Amniotic stem cell (primary cell): ENCODE results near the gene DTWD2.
A peak's percentile ranks its signal among the peaks of the same experiment; 100 is the strongest.

ENCODE experiments used
- DNase-seq: peaks from one replicate; lab custom pipeline; 2025; lab: John Stamatoyannopoulos, UW

The DTWD2 gene, protein sequence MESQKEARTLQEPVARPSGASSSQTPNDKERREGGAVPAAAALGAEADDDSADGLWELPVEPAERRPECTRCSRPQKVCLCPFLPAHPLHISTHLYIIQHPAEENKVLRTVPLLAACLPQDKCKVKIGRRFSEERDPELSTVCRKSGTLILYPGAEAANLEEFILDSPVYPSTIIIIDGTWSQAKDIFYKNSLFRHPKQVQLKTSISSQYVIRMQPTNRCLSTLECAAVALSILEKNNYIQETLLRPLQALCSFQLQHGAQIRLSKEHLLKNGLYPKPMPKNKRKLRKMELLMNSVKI

DNA sequence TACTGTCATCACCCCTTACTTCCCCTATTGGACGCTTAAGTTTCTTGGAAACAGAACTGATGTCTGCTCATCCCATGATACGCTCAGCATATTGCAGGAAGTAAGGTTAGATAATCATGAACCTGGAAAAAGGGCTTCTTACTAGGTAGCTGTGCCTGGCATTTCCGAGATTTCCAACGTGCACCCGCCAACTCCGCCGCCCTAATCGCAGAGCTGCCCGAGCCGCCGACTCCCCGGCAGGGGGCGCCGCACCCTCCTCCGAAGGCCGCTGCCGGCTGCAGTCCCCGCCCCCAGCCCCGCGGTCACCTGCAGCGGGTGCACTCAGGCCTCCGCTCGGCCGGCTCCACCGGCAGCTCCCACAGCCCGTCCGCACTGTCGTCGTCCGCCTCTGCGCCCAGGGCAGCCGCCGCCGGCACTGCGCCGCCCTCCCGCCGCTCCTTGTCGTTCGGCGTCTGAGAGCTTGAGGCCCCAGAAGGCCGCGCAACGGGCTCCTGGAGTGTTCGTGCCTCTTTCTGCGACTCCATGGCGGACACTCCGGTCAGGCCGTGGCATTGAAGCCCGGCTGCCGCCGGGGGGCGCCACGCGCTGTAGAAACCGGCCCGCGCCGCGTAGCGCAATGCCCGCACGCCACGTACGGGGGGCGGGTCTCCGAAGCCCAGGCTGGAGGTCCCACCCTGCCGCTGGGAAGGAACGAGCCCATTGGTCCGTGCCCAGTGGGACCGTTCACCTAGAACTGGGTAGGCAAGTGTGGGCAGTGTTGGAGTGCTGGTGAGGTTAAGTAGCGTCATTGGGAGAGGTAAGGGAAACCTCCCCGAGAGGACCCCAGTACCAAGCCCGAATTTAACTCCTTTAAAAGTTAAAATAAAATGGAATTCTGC is at the start of gene DTWD2:
Gene DTWD2, minus strand, starts transcription at position 560 of the 878 bp plus-strand sequence. Its CDS starts 36 bp downstream, at position 524.
- peak; percentile 63 for DNase-seq

- DNase-seq = no peak
Measured at GRCh38 chr5:119037496-119038215, 49.3 kb upstream of the DTWD2 start.

GRCh38 chr5:119036101-119036762 is 47.9 kb upstream of the DTWD2 start:
- DNase-seq = peak; percentile 48

DNA sequence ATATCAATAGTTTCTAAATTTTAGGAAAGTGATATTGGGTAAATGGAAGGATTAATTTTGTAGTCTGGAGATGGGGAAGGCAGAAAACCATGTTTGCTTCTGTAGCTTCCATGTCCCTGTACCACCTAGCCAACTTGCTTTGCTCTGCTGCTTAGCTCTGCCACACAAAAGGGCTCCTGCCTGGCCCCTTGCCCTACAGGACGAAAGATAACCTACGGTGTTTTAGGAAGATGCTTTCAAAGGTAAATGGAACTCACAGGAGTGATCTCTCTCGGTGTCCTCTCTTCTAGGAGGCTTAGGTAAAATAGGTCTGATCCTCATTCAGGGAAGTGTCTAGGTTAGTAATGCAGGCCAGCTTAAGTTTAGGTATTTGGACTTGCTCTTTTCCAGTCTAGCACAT is 44.8 kb upstream of the DTWD2 start:
- no peak for DNase-seq

DNA sequence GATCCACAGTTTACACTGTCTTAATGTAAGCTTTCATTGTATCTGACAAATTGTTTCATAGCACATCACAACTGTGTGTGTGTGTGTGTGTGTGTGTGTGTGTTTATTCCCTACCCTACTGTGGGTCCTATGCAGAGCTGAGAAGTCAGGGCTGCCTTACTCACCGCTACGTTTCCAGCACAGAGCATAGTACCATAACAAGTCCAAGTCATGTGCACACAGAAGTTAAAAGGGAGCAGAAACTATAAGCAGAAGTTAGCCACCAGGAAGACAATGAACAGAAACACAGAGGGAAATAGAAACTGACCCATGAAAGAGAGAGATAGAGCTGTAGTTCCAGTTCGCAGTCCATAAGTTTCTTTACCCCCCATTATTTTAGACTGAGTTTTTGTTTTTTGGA is 44.3 kb upstream of the DTWD2 start:
- no peak for DNase-seq

GRCh38 chr5:119031905-119032304 is 43.6 kb upstream of the DTWD2 start:
- no peak for DNase-seq

DNA sequence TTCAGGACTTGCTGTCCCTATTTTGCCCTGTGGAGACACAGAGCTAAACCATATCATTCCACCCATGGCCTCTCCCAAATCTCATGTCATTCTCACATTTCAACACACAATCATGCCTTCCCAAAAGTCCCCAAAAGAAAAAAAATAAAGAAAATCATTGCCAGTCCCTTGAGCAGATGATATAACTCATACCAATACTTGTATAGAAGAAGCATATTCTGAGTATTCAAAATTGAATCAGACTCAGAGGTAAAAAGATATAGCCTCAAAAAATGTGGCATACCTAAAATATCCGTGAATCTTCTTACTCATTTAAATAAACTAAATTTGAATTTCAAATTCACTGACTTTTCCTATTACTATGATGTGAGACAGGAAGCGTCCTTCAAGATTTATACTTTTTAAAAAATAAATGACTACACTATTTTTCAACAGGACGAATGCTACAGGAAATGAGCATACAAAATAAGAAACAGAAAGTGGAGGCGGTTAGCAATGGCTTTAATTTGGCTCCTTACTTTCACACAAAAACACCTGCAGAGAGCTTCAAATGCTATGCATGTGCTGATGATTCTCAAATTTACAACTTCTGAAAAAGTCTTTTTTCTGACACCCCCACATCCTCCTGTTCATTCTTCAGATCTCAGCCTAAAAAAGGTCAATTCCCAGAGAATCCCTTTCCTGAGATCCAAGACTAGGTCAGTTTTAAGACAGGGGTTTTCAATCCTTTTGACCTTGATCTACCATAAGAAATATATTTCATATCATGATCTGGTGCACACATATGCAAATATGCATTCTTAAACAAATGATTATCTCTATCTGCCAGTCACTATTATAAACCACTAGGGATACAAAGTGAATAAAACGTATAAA is 42.9 kb upstream of the DTWD2 start:
- no peak for DNase-seq

GRCh38 chr5:119028575-119028974 is 40.2 kb upstream of the DTWD2 start:
- no peak for DNase-seq

DNA sequence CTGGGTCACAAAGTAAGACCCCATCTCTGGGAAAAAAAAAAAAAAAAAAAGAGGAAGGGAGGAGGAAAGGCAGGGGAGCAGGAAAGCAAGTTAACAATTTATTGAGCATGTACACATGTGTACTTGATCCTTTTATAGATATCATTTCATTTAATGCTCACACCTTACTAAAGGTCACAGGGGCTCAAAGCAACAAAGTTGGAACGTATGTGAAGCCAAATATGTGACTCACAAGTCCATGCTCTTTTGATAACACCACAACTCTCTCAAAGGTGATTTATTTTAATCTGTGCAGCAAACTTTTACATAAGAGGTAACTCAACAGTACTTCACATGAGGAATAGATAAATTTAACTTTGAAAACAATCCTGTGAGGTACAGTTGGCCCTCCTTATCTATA is 34.4 kb upstream of the DTWD2 start:
- no peak for DNase-seq

- peak; percentile 17 for DNase-seq
Measured at GRCh38 chr5:119022017-119022745, 33.8 kb upstream of the DTWD2 start.

- no peak for DNase-seq
Measured at GRCh38 chr5:119021149-119021732, 32.9 kb upstream of the DTWD2 start.

GRCh38 chr5:119019949-119020348 is 31.6 kb upstream of the DTWD2 start:
- DNase-seq = no peak

DNA sequence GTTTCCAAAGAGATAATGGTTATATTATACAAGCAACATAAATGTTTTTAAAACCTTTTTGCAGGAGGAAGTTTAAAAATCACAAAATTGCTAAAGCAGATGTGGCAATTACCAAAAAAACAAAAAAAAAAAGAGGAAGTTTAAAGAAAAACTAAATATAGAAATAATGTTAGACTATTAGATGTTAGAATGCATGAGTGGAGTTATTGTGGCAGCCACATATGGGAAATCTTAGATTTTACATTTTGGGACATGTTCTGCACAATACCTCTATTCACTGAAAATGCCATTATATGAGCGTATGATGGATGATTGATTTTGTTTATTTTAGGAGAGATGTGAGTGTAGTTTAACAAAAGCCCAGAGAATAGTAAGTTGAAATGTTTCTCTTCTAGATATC is 31.2 kb upstream of the DTWD2 start:
- no peak for DNase-seq

GRCh38 chr5:119017994-119018393 is 29.6 kb upstream of the DTWD2 start:
- no peak for DNase-seq

DNA sequence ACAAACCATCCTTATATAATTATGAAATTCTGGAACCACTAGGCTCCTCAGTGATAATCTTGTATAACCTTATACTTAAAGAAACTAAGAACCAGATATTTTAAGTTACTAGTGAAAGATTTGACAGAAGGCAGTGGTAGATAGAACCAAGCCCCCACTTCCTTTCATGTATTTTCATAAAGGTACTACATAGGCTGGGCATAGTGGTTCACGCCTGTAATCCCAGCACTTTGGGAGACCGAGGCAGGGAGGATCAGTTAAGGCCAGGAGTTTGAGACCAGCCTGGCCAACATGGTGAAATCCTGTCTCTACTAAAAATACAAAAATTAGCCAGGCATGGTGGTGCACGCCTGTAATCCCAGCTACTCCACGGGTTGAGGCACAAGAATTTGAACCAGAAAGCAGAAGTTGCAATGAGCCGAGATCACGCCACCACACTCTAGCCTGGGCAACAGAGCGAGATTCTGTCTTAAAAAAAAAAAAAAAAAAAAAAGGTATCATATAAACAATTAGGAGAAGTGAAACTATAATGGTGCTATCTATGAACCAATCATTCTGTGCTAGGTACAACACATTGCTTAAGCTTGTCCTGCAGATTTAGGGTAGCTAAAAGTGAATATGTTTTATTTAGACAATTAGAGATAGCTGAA is 27.9 kb upstream of the DTWD2 start:
- no peak for DNase-seq

GRCh38 chr5:119011186-119011585 is 22.8 kb upstream of the DTWD2 start:
- no peak for DNase-seq

DNA sequence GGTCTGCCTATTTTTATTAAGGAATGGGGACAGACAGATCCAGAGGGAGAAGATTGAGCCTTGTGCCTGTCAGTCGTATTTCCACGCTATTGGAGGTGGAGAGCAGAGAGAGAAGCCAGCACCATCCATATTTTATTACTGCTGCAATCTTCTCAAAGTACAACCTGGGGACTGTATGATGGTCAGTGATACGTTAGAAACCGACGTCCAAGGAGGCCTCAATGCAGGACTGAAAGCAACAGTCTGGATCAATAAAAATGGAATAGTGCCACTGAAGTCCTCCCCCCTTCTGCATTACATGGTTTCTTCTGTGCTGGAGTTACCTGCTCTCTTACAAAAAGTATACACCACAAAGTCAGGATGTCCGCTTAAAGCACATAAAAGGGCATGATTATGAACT is 21.9 kb upstream of the DTWD2 start:
- no peak for DNase-seq

DNA sequence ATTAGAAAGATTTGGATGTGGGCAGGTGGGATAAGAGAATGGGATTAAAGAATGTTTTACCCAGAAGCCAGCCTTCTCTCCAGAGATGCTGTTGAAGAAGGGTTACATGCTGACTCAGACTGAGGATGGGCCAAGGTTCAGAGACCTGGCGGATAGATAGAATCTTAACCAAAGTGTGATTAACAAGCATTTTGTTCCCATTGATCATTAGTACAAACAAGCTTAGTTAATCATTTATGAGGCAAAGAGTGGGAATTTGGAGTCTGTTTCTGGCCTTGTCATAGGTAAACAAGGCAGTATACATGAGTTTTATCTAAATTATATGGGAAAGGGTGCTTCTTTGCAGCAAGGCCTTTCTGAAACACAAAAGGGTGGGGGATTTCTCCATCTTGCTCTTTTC is 20.8 kb upstream of the DTWD2 start:
- DNase-seq = no peak

- no peak for DNase-seq
Measured at GRCh38 chr5:118999696-119000095, 11.3 kb upstream of the DTWD2 start.
